DOHH2 (cell line): Measurements from ENCODE around the gene EHMT1.

Experiments
- CTCF ChIP-seq: fragments of 200-600 bp; sonication (generic); IDR thresholded peaks from one replicate; pipeline ENCODE4 v1.5.1; 2014; ENCODE audit warnings: antibody characterized with exemption, mild to moderate bottlenecking, low read depth, low read length; ENCODE audit not compliant: poor library complexity, severe bottlenecking
- EZH2phosphoT487 ChIP-seq: fragments of 200-600 bp; sonication (generic); IDR thresholded peaks from 2 replicates; pipeline ENCODE4 v1.6.1; 2017; ENCODE audit warnings: borderline replicate concordance, mild to moderate bottlenecking, antibody characterized with exemption, low read length, moderate library complexity, mixed read lengths

GRCh38 chr9:137787786-137788505 is 169.1 kb downstream of the EHMT1 start:
- no peak for TF ChIP-seq CTCF
- no peak for TF ChIP-seq EZH2phosphoT487
